ENCODE data around the gene PTGES2. TPM values are rescaled to one million over a fixed set of nuclear protein-coding genes. Genes with fewer than 3 reads are reported as not detected.

The PTGES2 gene
- polyA plus RNA-seq, 1 donor from 2014 or later = 55.9 TPM

GRCh38 chr9:128094950-128095544, 32.5 kb downstream of the PTGES2 start:
- no peaks in the 10 kb centered on the region for H3K36me3 ChIP-seq (ENCODE audit: insufficient read depth, low read length)
- H3K4me3 ChIP-seq (ENCODE audit: low read length) = peak overlapping the region; percentile 62
- H3K27me3 ChIP-seq (ENCODE audit: insufficient read depth, low read depth, low read length) = no peaks in the 10 kb centered on the region
- no peaks in the 10 kb centered on the region for H3K9me2 ChIP-seq (ENCODE audit: insufficient read depth, low read length)
- peak overlapping the region; percentile 85 for H3K4me2 ChIP-seq (ENCODE audit: low read length)
- H4K20me1 ChIP-seq (ENCODE audit: insufficient read depth) = no peaks in the 10 kb centered on the region
- H2AFZ ChIP-seq (ENCODE audit: low read depth, low read length) = no peak overlapping the region
- H3K9me3 ChIP-seq (ENCODE audit: low read length) = no peaks in the 10 kb centered on the region
- H3K79me2 ChIP-seq (replicated peaks; ENCODE audit: insufficient read depth, low read length) = peaks cover 28% of the 10 kb centered on the region
- H3K27ac ChIP-seq (ENCODE audit: low read length) = peak overlapping the region; percentile 95
- H3K9ac ChIP-seq (ENCODE audit: low read length) = peak overlapping the region; percentile 74
- TF ChIP-seq CTCF (IDR thresholded peaks at IDR 0.05; ENCODE audit: poor library complexity, severe bottlenecking) = no peak
- H3F3A ChIP-seq (ENCODE audit: insufficient read depth, low read length, poor library complexity, severe bottlenecking) = peaks cover 7% of the 10 kb centered on the region

GRCh38 chr9:128094166-128094949, 33.2 kb downstream of the PTGES2 start:
- Histone ChIP-seq H3K79me2 (replicated peaks; ENCODE audit: insufficient read depth, low read length) (peaks cover 28% of the 10 kb centered on the region), H3K4me2 (ENCODE audit: low read length) (peak overlapping the region; percentile 85)

More at GRCh38 chr9:128094166-128094949, 33.2 kb downstream of the PTGES2 start:
- Histone ChIP-seq H3K9me3 (ENCODE audit: low read length) (no peaks in the 10 kb centered on the region), H3K9me2 (ENCODE audit: insufficient read depth, low read length) (no peaks in the 10 kb centered on the region), H3K27me3 (ENCODE audit: insufficient read depth, low read depth, low read length) (no peaks in the 10 kb centered on the region), H2AFZ (ENCODE audit: low read depth, low read length) (no peak overlapping the region), H3K27ac (ENCODE audit: low read length) (peak overlapping the region; percentile 95), H3K4me3 (ENCODE audit: low read length) (peak overlapping the region; percentile 62), H3F3A (ENCODE audit: insufficient read depth, low read length, poor library complexity, severe bottlenecking) (peaks cover 7% of the 10 kb centered on the region), H3K9ac (ENCODE audit: low read length) (peak overlapping the region; percentile 74), H4K20me1 (ENCODE audit: insufficient read depth) (no peaks in the 10 kb centered on the region), H3K36me3 (ENCODE audit: insufficient read depth, low read length) (no peaks in the 10 kb centered on the region)
- TF ChIP-seq EP300 (conservative IDR thresholded peaks at IDR 0.05; ENCODE audit: poor library complexity, severe bottlenecking) = peak; percentile 86
- TF ChIP-seq RAD21 (conservative IDR thresholded peaks at IDR 0.05) = peak; percentile 25
- peak; percentile 87 for TF ChIP-seq TAF1 (IDR thresholded peaks at IDR 0.05; ENCODE audit: low read depth)
- no peak for TF ChIP-seq EZH2 (IDR thresholded peaks at IDR 0.05; ENCODE audit: borderline replicate concordance, insufficient read depth, low read length, poor library complexity, severe bottlenecking)
- peak; percentile 91 for TF ChIP-seq POLR2AphosphoS5 (IDR thresholded peaks at IDR 0.05)
- no peak for TF ChIP-seq CTCF (IDR thresholded peaks at IDR 0.05; ENCODE audit: poor library complexity, severe bottlenecking)
- no peak for TF ChIP-seq SMC3 (conservative IDR thresholded peaks at IDR 0.05; ENCODE audit: poor library complexity)
- peak; percentile 89 for TF ChIP-seq REST (IDR thresholded peaks at IDR 0.05; ENCODE audit: borderline replicate concordance)
- peak; percentile 78 for TF ChIP-seq MXI1 (conservative IDR thresholded peaks at IDR 0.05; ENCODE audit: poor library complexity, severe bottlenecking)

Measured in neural cell (in vitro differentiated cells).